ENCODE measurements around the gene ICE2. TPM values are rescaled to one million over a fixed set of nuclear protein-coding genes. Genes with fewer than 3 reads are reported as not detected.

The ICE2 gene
- total RNA-seq, 2 experiments from 2014 or later = 74.1 to 74.5 TPM

- no peak for ATAC-seq
- H3K9me3 Mint-ChIP-seq = no peaks in the 10 kb centered on the region
- H3K4me1 Mint-ChIP-seq (ENCODE audit: low read depth) = no peaks in the 10 kb centered on the region
- peaks cover 7% of the 10 kb centered on the region for H3K36me3 Mint-ChIP-seq (ENCODE audit: low read depth)
- CTCF ChIA-PET = interaction anchor here (1.1 to 1.7 kb wide), 2 partner anchors 22 to 140 kb away, joined by 4 to 6 read pairs; no protein-coding TSS in a partner anchor
- POLR2A ChIA-PET = no interaction called here
- no peak for DNase-seq
- no peaks in the 10 kb centered on the region for H3K27me3 Mint-ChIP-seq
- TF ChIP-seq CTCF (IDR thresholded peaks at IDR 0.05) = no peak
- intact Hi-C loops (cut with micrococcal nuclease) = no loop called here
- no peak overlapping the region for H3K27ac Mint-ChIP-seq
- H3K4me3 Mint-ChIP-seq = no peak overlapping the region
Observed at GRCh38 chr15:60381148-60381788, 97.7 kb downstream of the ICE2 start.

DNA sequence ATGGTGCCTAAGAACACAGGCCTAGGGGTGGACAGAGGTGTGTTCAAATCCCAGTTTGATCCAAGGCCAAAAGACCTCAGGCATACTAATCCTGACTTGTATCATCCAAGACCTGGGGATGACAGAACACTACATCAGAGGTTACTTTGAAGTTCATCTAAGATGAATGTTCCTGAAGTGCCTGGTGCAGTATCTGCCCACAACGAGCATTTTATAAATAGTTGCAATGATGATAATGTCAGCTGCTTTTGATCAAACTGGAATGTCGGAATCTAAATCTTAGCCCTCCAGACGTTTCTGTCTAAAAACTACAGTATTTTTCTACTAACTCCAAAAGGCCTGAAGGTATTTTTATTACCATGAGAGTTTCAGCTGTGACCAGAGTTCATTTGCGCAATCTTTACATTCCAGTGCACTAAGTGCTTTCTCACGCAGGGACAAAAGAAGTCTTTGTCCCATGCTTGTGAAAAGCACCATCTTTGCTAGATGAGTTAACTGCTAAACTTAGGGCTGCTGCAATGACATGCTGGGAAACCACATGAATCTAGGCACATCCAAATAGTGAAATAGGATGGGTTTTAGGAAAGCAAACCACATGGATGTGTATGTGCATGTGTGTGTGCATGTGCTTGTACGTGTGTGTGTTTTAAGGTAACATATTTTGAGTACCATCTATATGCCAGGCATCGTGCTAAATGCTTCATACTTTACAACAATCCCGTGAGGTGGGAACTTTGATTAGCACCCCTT, 99.2 kb downstream of the ICE2 start:
- ChIA-PET CTCF (no interaction called here), POLR2A (no interaction called here)
- no peak overlapping the region for H3K27ac Mint-ChIP-seq
- H3K4me1 Mint-ChIP-seq (ENCODE audit: low read depth) = no peaks in the 10 kb centered on the region
- TF ChIP-seq CTCF (IDR thresholded peaks at IDR 0.05) = no peak
- ATAC-seq (no peak), DNase-seq (no peak)
- H3K9me3 Mint-ChIP-seq = no peaks in the 10 kb centered on the region
- H3K27me3 Mint-ChIP-seq = no peaks in the 10 kb centered on the region
- intact Hi-C loops (cut with micrococcal nuclease) = no loop called here
- no peak overlapping the region for H3K4me3 Mint-ChIP-seq
- peaks cover 7% of the 10 kb centered on the region for H3K36me3 Mint-ChIP-seq (ENCODE audit: low read depth)

DNA sequence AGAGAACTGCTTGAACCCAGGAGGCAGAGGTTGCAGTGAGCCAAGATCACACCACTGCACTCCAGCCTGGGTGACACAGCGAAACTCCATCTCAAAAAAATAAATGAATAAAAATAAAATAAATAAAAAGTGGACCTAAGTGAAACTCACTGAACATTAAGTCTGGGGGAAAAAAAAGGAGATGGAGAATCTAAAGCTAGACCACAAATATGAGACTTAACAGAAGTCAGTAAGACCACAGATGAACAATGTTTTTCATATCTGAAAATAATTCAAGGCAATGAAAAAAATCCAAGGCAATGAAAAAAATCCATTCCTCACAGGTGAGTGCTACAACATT, 99.8 kb downstream of the ICE2 start:
- H3K4me1 Mint-ChIP-seq (ENCODE audit: low read depth) = no peaks in the 10 kb centered on the region
- no peak overlapping the region for H3K27ac Mint-ChIP-seq
- peaks cover 6% of the 10 kb centered on the region for H3K36me3 Mint-ChIP-seq (ENCODE audit: low read depth)
- ChIA-PET POLR2A (no interaction called here), CTCF (no interaction called here)
- no peaks in the 10 kb centered on the region for H3K9me3 Mint-ChIP-seq
- DNase-seq (no peak), ATAC-seq (no peak)
- no peaks in the 10 kb centered on the region for H3K27me3 Mint-ChIP-seq
- no peak overlapping the region for H3K4me3 Mint-ChIP-seq
- intact Hi-C loops (cut with micrococcal nuclease) = no loop called here
- no peak for TF ChIP-seq CTCF (IDR thresholded peaks at IDR 0.05)

- ATAC-seq (no peak), DNase-seq (no peak)
- intact Hi-C loops (cut with micrococcal nuclease) = no loop called here
- H3K4me1 Mint-ChIP-seq (ENCODE audit: low read depth) = no peaks in the 10 kb centered on the region
- no peaks in the 10 kb centered on the region for H3K27me3 Mint-ChIP-seq
- CTCF ChIA-PET = interaction anchor here (1.1 to 1.4 kb wide), 2 partner anchors 17 to 69 kb away, joined by 3 read pairs; no protein-coding TSS in a partner anchor
- no peak overlapping the region for H3K4me3 Mint-ChIP-seq
- peaks cover 3% of the 10 kb centered on the region for H3K36me3 Mint-ChIP-seq (ENCODE audit: low read depth)
- H3K27ac Mint-ChIP-seq = no peak overlapping the region
- no peaks in the 10 kb centered on the region for H3K9me3 Mint-ChIP-seq
- POLR2A ChIA-PET = no interaction called here
- no peak for TF ChIP-seq CTCF (IDR thresholded peaks at IDR 0.05)
Observed at GRCh38 chr15:60376677-60377095, 102.3 kb downstream of the ICE2 start.

- intact Hi-C loops (cut with micrococcal nuclease) = no loop called here
- Mint-ChIP-seq H3K36me3 (ENCODE audit: low read depth) (peaks cover 4% of the 10 kb centered on the region), H3K9me3 (no peaks in the 10 kb centered on the region), H3K27me3 (no peaks in the 10 kb centered on the region), H3K4me3 (no peak overlapping the region), H3K4me1 (ENCODE audit: low read depth) (peaks cover 13% of the 10 kb centered on the region), H3K27ac (no peak overlapping the region)
- CTCF ChIA-PET = interaction anchor here (1.4 kb wide), 2 partner anchors 16 to 145 kb away, joined by 3 to 5 read pairs; no protein-coding TSS in a partner anchor
- no peak for DNase-seq
- ATAC-seq = no peak
- TF ChIP-seq CTCF (IDR thresholded peaks at IDR 0.05) = no peak
- POLR2A ChIA-PET = interaction anchor here (0.5 kb wide), 1 partner anchor 145 kb away, joined by 3 read pairs; no protein-coding TSS in a partner anchor
Observed at GRCh38 chr15:60375306-60375705, 103.6 kb downstream of the ICE2 start.
